Osteoblast (primary cell): Measurements from ENCODE around the gene SYNJ2. TPM values are rescaled to one million over a fixed set of nuclear protein-coding genes. Genes with fewer than 3 reads are reported as not detected.

Experiments used
- DNase-seq: peaks from one replicate; pipeline ENCODE4 v3.0.0; 2011; ENCODE audit warnings: low spot score, mixed read lengths; ENCODE audit not compliant: insufficient read length; ENCODE audit errors: missing footprints
- H2AFZ ChIP-seq: 2 replicates; pipeline ENCODE4 v1.6.0; 2011; ENCODE audit warnings: mild to moderate bottlenecking, low read length
- H3K27ac ChIP-seq: 2 replicates; pipeline ENCODE4 v1.5.1; 2011; ENCODE audit warnings: mild to moderate bottlenecking, low read depth, low read length, moderate library complexity
- H3K27me3 ChIP-seq: 2 replicates; pipeline ENCODE4 v1.6.0; 2012; ENCODE audit warnings: mild to moderate bottlenecking, control low read depth, inconsistent platforms, low read length, moderate library complexity; ENCODE audit not compliant: insufficient read depth
- H3K36me3 ChIP-seq: 2 replicates; pipeline ENCODE4 v1.5.1; 2011; ENCODE audit warnings: mild to moderate bottlenecking, low read length, control low read depth, moderate library complexity; ENCODE audit not compliant: insufficient read depth
- H3K4me1 ChIP-seq: 2 replicates; pipeline ENCODE4 v1.5.1; 2011; ENCODE audit warnings: mild to moderate bottlenecking, low read length, control low read depth, moderate library complexity; ENCODE audit not compliant: insufficient read depth
- H3K4me2 ChIP-seq: 2 replicates; pipeline ENCODE4 v1.6.0; 2011; ENCODE audit warnings: mild to moderate bottlenecking, low read length; ENCODE audit not compliant: insufficient read depth
- H3K4me3 ChIP-seq: fragments of 200-600 bp; sonication (generic); 3 replicates; pipeline ENCODE4 v1.5.1; 2012; ENCODE audit warnings: mild to moderate bottlenecking, low read length, inconsistent platforms; ENCODE audit not compliant: insufficient read depth
- H3K79me2 ChIP-seq: 2 replicates; pipeline ENCODE4 v1.6.0; 2012; ENCODE audit warnings: mild to moderate bottlenecking, low read length, control low read depth, inconsistent platforms; ENCODE audit not compliant: insufficient read depth
- H3K9me3 ChIP-seq: 2 replicates; pipeline ENCODE4 v1.5.1; 2011; ENCODE audit warnings: low read depth, low read length, control low read depth
- H4K20me1 ChIP-seq: 2 replicates; pipeline ENCODE4 v1.6.0; 2012; ENCODE audit warnings: mild to moderate bottlenecking, low read length, control low read depth; ENCODE audit not compliant: insufficient read depth
- total RNA-seq: library from RNA; depleted of rRNA; stranded (reverse); fragments of >200 nt; gene quantifications from 2 replicates; pipeline ENCODE4 v1.2.3, GENCODE V29; 2012
- TF ChIP-seq, protein P1 (sequence below): IDR thresholded peaks from 2 replicates; pipeline ENCODE4 v1.5.1; 2011; ENCODE audit warnings: mild to moderate bottlenecking, low read depth, low read length, moderate library complexity; ENCODE audit errors: extremely low read depth

The SYNJ2 gene
- total RNA-seq, 1 donor: 94.8 TPM

DNA sequence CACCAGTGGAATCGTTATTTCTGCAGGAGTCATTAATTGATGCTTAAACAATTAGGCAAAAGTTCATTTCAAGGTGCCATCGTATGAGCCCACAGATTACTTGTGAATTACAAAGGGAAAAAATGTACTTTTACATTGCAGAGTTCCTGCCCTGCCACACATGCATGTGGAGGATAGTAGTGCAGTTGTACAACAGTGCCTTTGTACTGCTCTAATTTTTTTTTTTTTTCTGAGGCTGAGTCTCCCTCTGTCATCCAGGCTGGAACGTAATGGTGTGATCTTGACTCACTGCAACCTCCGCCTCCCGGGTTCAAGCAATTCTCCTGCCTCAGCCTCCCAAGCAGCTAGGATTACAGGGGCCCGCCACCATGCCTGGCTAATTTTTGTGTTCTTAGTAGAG is 26.0 kb upstream of the SYNJ2 start:
- Histone ChIP-seq H3K27ac (no peak overlapping the region), H3K36me3 (no peaks in the 10 kb centered on the region), H3K79me2 (no peaks in the 10 kb centered on the region), H3K4me2 (no peak overlapping the region), H3K4me3 (no peak overlapping the region), H3K9me3 (peaks cover 3% of the 10 kb centered on the region), H2AFZ (no peak overlapping the region), H3K4me1 (peaks cover 8% of the 10 kb centered on the region), H4K20me1 (no peaks in the 10 kb centered on the region), H3K27me3 (no peaks in the 10 kb centered on the region)
- TF ChIP-seq, protein P1, sequence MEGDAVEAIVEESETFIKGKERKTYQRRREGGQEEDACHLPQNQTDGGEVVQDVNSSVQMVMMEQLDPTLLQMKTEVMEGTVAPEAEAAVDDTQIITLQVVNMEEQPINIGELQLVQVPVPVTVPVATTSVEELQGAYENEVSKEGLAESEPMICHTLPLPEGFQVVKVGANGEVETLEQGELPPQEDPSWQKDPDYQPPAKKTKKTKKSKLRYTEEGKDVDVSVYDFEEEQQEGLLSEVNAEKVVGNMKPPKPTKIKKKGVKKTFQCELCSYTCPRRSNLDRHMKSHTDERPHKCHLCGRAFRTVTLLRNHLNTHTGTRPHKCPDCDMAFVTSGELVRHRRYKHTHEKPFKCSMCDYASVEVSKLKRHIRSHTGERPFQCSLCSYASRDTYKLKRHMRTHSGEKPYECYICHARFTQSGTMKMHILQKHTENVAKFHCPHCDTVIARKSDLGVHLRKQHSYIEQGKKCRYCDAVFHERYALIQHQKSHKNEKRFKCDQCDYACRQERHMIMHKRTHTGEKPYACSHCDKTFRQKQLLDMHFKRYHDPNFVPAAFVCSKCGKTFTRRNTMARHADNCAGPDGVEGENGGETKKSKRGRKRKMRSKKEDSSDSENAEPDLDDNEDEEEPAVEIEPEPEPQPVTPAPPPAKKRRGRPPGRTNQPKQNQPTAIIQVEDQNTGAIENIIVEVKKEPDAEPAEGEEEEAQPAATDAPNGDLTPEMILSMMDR: no peak
- DNase-seq: no peak

DNA sequence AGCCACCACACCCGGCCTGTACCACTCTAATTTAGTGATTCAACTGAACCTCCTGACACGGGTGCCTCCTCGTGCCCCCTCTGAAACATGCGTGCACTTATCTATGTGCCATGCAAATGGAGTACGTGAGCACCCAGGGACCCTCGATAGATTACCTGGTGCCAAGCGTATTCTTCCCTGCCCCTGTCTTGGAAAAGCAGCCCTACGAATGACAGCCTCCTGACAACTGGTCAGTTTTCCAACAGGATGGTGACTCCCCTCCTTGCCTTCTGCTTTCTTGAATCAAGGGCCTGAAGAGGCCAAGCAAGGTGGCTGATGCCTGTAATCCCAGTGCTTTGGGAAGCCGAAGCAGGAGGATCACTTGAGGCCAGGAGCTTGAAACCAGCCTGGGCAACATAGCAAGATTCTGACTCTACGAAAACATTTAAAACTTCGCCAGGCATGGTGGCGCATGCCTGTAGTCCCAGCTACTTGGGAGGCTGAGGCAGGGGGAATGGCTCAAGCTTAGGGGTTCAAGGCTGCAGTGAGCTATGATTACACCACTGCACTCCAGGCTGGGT is 25.4 kb upstream of the SYNJ2 start:
- Histone ChIP-seq H3K36me3 (no peaks in the 10 kb centered on the region), H3K4me2 (no peak overlapping the region), H3K79me2 (no peaks in the 10 kb centered on the region), H3K4me1 (peaks cover 12% of the 10 kb centered on the region), H3K9me3 (peaks cover 3% of the 10 kb centered on the region), H4K20me1 (no peaks in the 10 kb centered on the region), H3K27me3 (no peaks in the 10 kb centered on the region), H3K27ac (no peak overlapping the region), H2AFZ (no peak overlapping the region), H3K4me3 (no peak overlapping the region)
- no peak for DNase-seq
- TF ChIP-seq, protein P1: no peak

DNA sequence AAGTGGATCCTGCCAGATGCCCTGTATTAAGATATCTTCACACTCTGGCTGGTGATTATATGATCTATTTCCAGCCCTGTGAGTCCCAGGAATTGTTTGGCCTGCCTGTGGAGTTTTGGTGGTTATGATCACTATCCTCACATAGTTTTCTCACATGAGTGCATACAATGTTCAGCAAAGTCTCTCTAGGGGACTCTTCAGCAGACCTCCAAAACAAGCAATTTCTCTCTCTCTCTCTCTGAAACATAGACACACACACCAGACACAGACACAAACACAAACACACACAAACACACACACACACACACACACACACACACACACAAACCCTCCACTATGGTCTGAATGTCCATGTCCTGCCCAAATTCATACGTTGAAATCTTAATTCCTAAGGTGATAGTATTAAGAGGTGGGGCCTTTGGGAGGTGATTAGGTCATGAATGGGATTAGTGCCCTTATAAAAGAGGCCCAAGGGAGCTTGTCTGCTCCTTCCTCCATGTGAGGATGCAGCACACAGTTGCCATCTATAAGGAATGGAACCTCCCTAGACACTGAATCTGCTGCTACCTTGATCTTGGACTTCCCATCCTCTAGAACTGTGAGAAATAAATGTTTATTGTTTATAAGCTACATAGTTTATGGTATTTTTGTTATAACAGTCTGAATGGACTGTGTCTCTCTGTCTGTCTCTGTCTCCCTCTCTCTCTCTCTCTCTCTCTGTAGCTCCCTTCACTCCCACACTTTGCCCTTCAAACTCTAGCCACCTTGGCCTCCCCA is 22.0 kb upstream of the SYNJ2 start:
- no peak for DNase-seq
- Histone ChIP-seq H3K4me1 (peaks cover 32% of the 10 kb centered on the region), H3K4me3 (no peak overlapping the region), H3K27me3 (no peaks in the 10 kb centered on the region), H3K79me2 (no peaks in the 10 kb centered on the region), H3K9me3 (peaks cover 3% of the 10 kb centered on the region), H4K20me1 (no peaks in the 10 kb centered on the region), H2AFZ (no peak overlapping the region), H3K4me2 (no peak overlapping the region), H3K27ac (no peak overlapping the region), H3K36me3 (no peaks in the 10 kb centered on the region)
- TF ChIP-seq, protein P1: no peak

DNA sequence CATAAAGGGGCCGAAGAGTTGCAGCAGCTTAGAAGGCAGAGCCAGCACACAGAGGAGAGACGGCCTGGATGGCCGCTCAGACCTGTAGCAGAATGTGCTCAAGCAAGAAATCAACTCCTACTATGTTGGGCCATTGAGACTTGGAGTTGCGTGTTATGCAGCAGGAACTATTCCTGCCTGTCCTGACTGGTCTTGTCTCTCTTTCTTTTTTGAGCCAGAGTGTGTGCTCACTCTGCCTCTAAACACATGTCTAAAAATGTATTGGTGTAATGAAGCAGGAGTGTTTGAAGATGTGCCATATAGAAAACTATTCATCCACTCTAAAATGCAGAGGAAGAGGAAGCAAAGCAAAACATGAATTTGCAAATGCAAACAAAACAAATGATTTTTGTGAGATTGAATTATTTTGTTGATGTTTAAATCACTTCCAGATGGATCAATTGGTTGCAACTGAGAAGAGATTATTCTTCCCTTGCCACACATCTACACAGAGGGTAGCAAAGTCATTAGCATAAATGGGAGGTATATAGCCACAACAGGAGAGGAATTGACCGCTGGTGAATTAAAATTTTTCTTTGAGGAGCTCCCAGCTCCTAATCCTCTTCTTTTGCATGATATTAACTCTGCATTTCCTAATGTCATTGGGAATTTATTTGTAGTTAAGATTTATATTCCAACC is 20.4 kb upstream of the SYNJ2 start:
- DNase-seq: no peak

More for the DNA sequence above, 20.4 kb upstream of the SYNJ2 start:
- H3K4me1 ChIP-seq: peaks cover 32% of the 10 kb centered on the region
- H3K4me3 ChIP-seq: no peak overlapping the region
- H3K9me3 ChIP-seq: peaks cover 3% of the 10 kb centered on the region
- no peaks in the 10 kb centered on the region for H3K36me3 ChIP-seq
- no peaks in the 10 kb centered on the region for H4K20me1 ChIP-seq
- no peak overlapping the region for H3K4me2 ChIP-seq
- no peaks in the 10 kb centered on the region for H3K79me2 ChIP-seq
- H2AFZ ChIP-seq: no peak overlapping the region
- H3K27me3 ChIP-seq: no peaks in the 10 kb centered on the region
- TF ChIP-seq, protein P1: no peak
- H3K27ac ChIP-seq: peak overlapping the region; percentile 89
